ENCODE results near the gene DTYMK. TPM values are rescaled to one million over a fixed set of nuclear protein-coding genes. Genes with fewer than 3 reads are reported as not detected.
"Not testable (repeated sequence)": the region's sequence is repeated elsewhere in the genome, so short reads cannot be mapped to it uniquely, and the experiment has no call there.

The DTYMK gene
- total RNA-seq, 6 experiments from 2014 or later = 56.8 to 84.2 (median 76.1) TPM

- peak; percentile 71 for TF ChIP-seq CTCF (IDR thresholded peaks at IDR 0.05)
- not testable (repeated sequence) for H3K27ac Mint-ChIP-seq; H3K4me1 Mint-ChIP-seq (ENCODE audit: low read depth); H3K4me3 Mint-ChIP-seq; H3K36me3 Mint-ChIP-seq (ENCODE audit: low read depth); H3K27me3 Mint-ChIP-seq (ENCODE audit: insufficient read depth); H3K9me3 Mint-ChIP-seq
- DNase-seq = peak; percentile 16
These were observed 46.0 kb upstream of the DTYMK start for GRCh38 chr2:241732513-241733186.

GRCh38 chr2:241730671-241731293 is 44.2 kb upstream of the DTYMK start:
- no peak for DNase-seq
- TF ChIP-seq CTCF (IDR thresholded peaks at IDR 0.05) = no peak
- no peak overlapping the region for H3K4me3 Mint-ChIP-seq
- no peak overlapping the region for H3K27ac Mint-ChIP-seq
- no peaks in the 10 kb centered on the region; the same call in 1 of the 2 replicates for H3K27me3 Mint-ChIP-seq (ENCODE audit: insufficient read depth)
- no peaks in the 10 kb centered on the region for H3K9me3 Mint-ChIP-seq
- no peaks in the 10 kb centered on the region for H3K4me1 Mint-ChIP-seq (ENCODE audit: low read depth)
- H3K36me3 Mint-ChIP-seq (ENCODE audit: low read depth) = no peaks in the 10 kb centered on the region

- no peaks in the 10 kb centered on the region for H3K9me3 Mint-ChIP-seq
- H3K4me3 Mint-ChIP-seq = no peak overlapping the region
- H3K27ac Mint-ChIP-seq = no peak overlapping the region
- TF ChIP-seq CTCF (IDR thresholded peaks at IDR 0.05) = no peak
- DNase-seq = no peak
- H3K4me1 Mint-ChIP-seq (ENCODE audit: low read depth) = no peaks in the 10 kb centered on the region
- no peaks in the 10 kb centered on the region; the same call in 1 of the 2 replicates for H3K27me3 Mint-ChIP-seq (ENCODE audit: insufficient read depth)
- H3K36me3 Mint-ChIP-seq (ENCODE audit: low read depth) = no peaks in the 10 kb centered on the region
These were observed 43.3 kb upstream of the DTYMK start for GRCh38 chr2:241729868-241730267.

- Mint-ChIP-seq H3K9me3 (no peaks in the 10 kb centered on the region), H3K36me3 (ENCODE audit: low read depth) (peaks cover 9% of the 10 kb centered on the region), H3K27me3 (ENCODE audit: insufficient read depth) (no peaks in the 10 kb centered on the region; the same call in 1 of the 2 replicates), H3K27ac (no peak overlapping the region), H3K4me1 (ENCODE audit: low read depth) (no peaks in the 10 kb centered on the region), H3K4me3 (no peak overlapping the region)
- DNase-seq = no peak
- no peak for TF ChIP-seq CTCF (IDR thresholded peaks at IDR 0.05)
These were observed 42.0 kb upstream of the DTYMK start for GRCh38 chr2:241728627-241729026.

- peaks cover 15% of the 10 kb centered on the region for H3K36me3 Mint-ChIP-seq (ENCODE audit: low read depth)
- no peak for DNase-seq
- H3K4me3 Mint-ChIP-seq = no peak overlapping the region
- H3K27ac Mint-ChIP-seq = no peak overlapping the region
- no peaks in the 10 kb centered on the region for H3K4me1 Mint-ChIP-seq (ENCODE audit: low read depth)
- TF ChIP-seq CTCF (IDR thresholded peaks at IDR 0.05) = no peak
- H3K27me3 Mint-ChIP-seq (ENCODE audit: insufficient read depth) = no peaks in the 10 kb centered on the region; the same call in 1 of the 2 replicates
- no peaks in the 10 kb centered on the region; the same call in 1 of the 2 replicates for H3K9me3 Mint-ChIP-seq
These were observed 41.4 kb upstream of the DTYMK start for GRCh38 chr2:241728000-241728399.
